Left renal cortex interstitium (tissue), 4 donors: ENCODE results near the gene SLC39A11. TPM values are rescaled to one million over a fixed set of nuclear protein-coding genes. Genes with fewer than 3 reads are reported as not detected.
"Not testable (repeated sequence)": the region's sequence is repeated elsewhere in the genome, so short reads cannot be mapped to it uniquely, and the experiment has no call there.

Source experiments
- DNase-seq, 4 donors: peaks; one replicate each; pipeline ENCODE4 v3.0.0-alpha.2; 2013; ENCODE audit warnings: low read depth in 4 of 4, low spot score in 2 of 4, missing footprints in 1 of 4
- polyA plus RNA-seq, 4 donors: library from polyadenylated mRNA; unstranded; fragments of 120-200 nt; gene quantifications; one replicate each; pipeline ENCODE4 v1.2.1, GENCODE V29; 2013; ENCODE audit not compliant: insufficient read length in 4 of 4

Gene SLC39A11
- polyA plus RNA-seq, 4 donors, result 23.6 to 28.4 (median 26.0) TPM

- not testable (repeated sequence) for DNase-seq
Observed at GRCh38 chr17:72773225-72773624, 319.3 kb downstream of the SLC39A11 start.

- no peak for DNase-seq
Observed at GRCh38 chr17:72772331-72772821, 320.1 kb downstream of the SLC39A11 start.

- DNase-seq, result no peak
Observed at GRCh38 chr17:72771734-72772133, 320.8 kb downstream of the SLC39A11 start.

GRCh38 chr17:72766761-72767356, 325.6 kb downstream of the SLC39A11 start:
- no peak for DNase-seq

- no peak for DNase-seq
Observed at GRCh38 chr17:72765368-72766153, 326.9 kb downstream of the SLC39A11 start.

GRCh38 chr17:72764632-72765041, 327.9 kb downstream of the SLC39A11 start:
- DNase-seq, result no peak

GRCh38 chr17:72763981-72764380, 328.5 kb downstream of the SLC39A11 start:
- no peak for DNase-seq

- DNase-seq, result not testable (repeated sequence)
Observed at GRCh38 chr17:72761893-72762575, 330.5 kb downstream of the SLC39A11 start.

- no peak for DNase-seq
Observed at GRCh38 chr17:72761431-72761830, 331.1 kb downstream of the SLC39A11 start.

GRCh38 chr17:72760368-72760767, 332.1 kb downstream of the SLC39A11 start:
- DNase-seq, result no peak

- no peak for DNase-seq
Observed at GRCh38 chr17:72759301-72759700, 333.2 kb downstream of the SLC39A11 start.

- no peak for DNase-seq
Observed at GRCh38 chr17:72756256-72756655, 336.2 kb downstream of the SLC39A11 start.

- DNase-seq, result no peak
Observed at GRCh38 chr17:72754513-72754912, 338.0 kb downstream of the SLC39A11 start.

- DNase-seq, result no peak
Observed at GRCh38 chr17:72751746-72752145, 340.7 kb downstream of the SLC39A11 start.

- no peak for DNase-seq
Observed at GRCh38 chr17:72749119-72749572, 343.3 kb downstream of the SLC39A11 start.

- DNase-seq, result no peak
Observed at GRCh38 chr17:72747501-72747900, 345.0 kb downstream of the SLC39A11 start.

- DNase-seq, result no peak
Observed at GRCh38 chr17:72745241-72745640, 347.2 kb downstream of the SLC39A11 start.

- no peak for DNase-seq
Observed at GRCh38 chr17:72743037-72743467, 349.4 kb downstream of the SLC39A11 start.

- no peak for DNase-seq
Observed at GRCh38 chr17:72737151-72737690, 355.3 kb downstream of the SLC39A11 start.

- DNase-seq, result no peak
Observed at GRCh38 chr17:72735592-72735991, 356.9 kb downstream of the SLC39A11 start.

- DNase-seq, result no peak
Observed at GRCh38 chr17:72735048-72735447, 357.4 kb downstream of the SLC39A11 start.
